Kasumi-1 (cell line): ENCODE data around the gene RBL2.
"Not testable (repeated sequence)": the region's sequence is repeated elsewhere in the genome, so short reads cannot be mapped to it uniquely, and the experiment has no call there.

Experiments
- DNase-seq, 2 experiments: peaks; one replicate each; lab custom pipeline; 2025; lab: John Stamatoyannopoulos, UW

The RBL2 gene, protein sequence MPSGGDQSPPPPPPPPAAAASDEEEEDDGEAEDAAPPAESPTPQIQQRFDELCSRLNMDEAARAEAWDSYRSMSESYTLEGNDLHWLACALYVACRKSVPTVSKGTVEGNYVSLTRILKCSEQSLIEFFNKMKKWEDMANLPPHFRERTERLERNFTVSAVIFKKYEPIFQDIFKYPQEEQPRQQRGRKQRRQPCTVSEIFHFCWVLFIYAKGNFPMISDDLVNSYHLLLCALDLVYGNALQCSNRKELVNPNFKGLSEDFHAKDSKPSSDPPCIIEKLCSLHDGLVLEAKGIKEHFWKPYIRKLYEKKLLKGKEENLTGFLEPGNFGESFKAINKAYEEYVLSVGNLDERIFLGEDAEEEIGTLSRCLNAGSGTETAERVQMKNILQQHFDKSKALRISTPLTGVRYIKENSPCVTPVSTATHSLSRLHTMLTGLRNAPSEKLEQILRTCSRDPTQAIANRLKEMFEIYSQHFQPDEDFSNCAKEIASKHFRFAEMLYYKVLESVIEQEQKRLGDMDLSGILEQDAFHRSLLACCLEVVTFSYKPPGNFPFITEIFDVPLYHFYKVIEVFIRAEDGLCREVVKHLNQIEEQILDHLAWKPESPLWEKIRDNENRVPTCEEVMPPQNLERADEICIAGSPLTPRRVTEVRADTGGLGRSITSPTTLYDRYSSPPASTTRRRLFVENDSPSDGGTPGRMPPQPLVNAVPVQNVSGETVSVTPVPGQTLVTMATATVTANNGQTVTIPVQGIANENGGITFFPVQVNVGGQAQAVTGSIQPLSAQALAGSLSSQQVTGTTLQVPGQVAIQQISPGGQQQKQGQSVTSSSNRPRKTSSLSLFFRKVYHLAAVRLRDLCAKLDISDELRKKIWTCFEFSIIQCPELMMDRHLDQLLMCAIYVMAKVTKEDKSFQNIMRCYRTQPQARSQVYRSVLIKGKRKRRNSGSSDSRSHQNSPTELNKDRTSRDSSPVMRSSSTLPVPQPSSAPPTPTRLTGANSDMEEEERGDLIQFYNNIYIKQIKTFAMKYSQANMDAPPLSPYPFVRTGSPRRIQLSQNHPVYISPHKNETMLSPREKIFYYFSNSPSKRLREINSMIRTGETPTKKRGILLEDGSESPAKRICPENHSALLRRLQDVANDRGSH

DNA sequence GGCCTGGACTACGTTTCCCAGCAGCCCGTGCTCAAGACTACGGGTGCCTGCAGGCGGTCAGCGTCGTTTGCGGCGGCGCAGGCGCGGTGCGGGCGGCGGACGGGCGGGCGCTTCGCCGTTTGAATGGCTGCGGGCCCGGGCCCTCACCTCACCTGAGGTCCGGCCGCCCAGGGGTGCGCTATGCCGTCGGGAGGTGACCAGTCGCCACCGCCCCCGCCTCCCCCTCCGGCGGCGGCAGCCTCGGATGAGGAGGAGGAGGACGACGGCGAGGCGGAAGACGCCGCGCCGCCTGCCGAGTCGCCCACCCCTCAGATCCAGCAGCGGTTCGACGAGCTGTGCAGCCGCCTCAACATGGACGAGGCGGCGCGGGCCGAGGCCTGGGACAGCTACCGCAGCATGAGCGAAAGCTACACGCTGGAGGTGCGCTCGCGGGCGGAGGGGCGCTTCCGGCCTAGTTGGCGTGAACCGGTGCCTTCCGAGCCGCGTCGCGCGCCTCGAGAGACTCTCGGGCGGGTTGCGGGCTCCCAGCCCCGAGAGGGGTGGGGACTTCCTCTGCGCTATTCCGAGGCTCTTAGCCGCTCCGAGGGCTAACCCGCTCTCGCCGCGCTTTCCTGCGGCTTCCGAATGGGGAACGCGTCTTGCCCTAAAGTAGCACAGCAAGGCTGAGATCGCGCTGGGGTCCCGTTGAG, at the start of gene RBL2:
TSS of gene RBL2 (plus strand) at position 95 of the 689 bp plus-strand sequence. CDS start at position 181, 86 bp downstream.
- peak; percentile 73 to 84 for DNase-seq

DNA sequence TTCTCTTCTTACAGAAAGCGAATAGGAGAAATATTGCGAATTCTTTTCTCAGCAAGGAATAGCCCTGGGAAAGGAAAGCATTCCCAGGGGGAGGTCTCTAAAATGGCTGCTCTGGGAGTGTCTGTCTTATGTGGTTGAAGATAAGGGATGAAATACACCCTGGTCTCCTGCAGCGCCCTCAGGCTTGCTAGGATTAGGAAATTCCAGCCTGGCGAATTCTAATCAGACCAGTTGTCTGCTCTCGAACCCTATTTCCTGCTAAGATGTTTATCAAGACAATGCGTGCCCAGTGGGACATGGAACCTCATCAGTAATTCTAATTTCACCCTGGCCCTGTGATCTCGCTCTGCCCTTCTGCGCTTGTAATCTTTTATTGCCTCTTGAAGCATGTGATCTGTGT, 49.7 kb upstream of the RBL2 start:
- not testable (repeated sequence) for DNase-seq

DNA sequence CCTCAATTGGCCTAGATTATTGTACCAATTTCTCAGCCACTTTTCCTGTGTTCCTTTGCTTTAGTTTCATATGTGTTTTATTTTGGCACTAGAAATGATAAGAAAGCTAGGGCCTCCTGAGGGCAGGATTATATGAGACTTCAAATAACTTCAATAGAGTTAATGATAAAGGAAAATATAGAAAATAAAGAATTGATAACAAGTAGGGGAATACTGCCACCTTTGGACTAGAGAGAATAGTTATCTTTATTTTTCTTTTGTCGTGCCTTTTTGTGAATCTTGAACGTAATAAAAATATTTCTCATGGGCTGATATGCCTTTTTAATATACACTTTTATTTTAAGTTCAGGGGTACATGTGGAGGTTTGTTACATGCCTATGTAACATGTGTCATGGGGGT, 29.3 kb upstream of the RBL2 start:
- no peak for DNase-seq

DNA sequence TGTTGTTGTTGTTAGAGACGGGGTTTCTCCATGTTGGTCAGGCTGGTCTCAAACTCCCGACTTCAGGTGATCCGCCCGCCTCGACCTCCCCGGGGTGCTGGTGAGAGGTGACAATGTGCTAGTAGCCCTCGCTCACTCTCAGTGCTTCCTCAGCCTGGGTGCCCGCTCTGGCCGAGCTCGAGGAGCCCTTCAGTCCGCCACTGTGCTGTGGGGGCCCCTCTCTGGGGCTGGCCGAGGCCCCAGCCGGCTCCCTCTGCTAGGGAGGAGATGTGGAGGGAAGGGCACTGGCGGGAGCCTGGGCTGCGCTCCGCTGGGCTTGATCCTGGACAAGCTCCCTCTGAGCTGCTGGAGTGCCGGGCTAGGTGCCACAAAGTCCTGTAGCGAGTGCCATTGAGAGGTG, 21.7 kb upstream of the RBL2 start:
- no peak for DNase-seq

DNA sequence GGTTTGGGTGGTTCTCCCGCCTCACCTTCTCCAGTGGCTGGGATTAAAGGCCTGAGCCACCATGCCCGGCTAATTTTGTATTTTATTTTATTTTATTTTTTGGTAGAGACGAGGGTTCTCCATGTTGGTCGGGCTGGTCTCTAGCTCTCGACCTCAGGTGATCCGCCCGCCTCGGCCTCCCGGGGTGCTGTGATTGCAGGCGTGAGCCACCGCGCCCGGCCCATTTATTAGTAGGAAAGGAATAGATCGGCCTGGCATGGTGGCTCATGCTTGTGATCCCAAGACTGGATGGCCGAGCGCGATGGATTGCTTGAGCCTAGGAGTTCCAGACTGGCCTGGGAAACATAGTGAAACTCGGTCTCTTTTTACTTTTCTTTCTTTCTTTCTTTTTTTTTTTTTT, 20.4 kb upstream of the RBL2 start:
- DNase-seq, result no peak

DNA sequence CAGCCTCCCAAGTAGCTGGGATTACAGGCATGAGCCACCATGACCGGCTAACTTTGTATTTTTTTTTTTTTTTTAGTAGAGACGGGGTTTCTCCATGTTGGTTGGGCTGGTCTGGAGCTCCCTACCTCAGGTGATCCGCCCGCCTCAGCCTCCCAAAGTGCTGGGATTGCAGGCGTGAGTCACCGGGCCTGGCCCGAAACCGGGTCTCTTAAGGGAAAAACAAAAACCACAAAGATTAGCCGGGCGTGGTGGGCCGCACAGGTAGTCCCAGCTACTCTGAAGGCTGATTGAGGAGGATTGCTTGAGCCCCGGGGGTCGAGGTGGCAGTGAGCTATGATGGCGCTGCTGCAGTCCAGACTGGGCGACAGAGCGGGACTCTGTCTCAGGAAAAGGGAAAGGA, 19.9 kb upstream of the RBL2 start:
- DNase-seq, result no peak

DNA sequence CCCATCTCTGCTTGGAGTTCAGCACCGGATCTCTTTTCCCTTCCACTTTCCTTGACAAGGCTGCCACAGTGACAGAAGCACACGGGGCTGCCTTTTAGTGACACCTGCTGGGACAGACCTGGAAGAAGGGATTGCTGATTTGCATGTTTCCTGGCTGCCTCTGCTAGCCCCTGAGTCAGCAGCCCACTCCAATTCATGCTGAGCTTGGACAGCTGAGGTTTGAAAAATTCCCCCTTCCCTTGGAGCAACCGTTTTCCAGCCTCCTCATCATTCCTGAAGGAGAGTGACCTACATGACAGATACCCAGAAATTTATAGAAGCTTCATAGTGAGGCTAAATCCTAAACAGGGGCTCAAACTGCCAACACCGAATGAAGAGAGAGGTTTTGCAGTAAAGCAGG, 18.8 kb upstream of the RBL2 start:
- no peak for DNase-seq

DNA sequence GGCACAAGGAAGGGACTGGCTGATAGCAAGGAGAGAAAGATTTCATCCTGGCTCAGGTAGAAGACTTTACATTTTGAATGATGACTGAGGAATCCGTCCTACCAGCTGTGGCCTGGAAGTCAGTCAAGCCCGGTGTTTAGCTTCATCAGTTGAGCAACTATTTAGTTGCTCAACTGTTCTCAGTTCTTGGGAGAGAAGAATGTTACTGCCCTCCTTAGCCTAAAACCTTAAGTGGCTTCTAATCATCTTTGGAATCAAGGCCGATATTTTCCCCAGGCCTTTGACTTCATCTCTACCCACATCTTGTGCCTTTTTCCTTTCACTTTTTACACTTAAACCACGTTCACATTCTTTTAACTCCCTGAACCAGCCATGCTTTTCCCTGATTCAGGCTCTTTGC, 17.3 kb upstream of the RBL2 start:
- no peak for DNase-seq

DNA sequence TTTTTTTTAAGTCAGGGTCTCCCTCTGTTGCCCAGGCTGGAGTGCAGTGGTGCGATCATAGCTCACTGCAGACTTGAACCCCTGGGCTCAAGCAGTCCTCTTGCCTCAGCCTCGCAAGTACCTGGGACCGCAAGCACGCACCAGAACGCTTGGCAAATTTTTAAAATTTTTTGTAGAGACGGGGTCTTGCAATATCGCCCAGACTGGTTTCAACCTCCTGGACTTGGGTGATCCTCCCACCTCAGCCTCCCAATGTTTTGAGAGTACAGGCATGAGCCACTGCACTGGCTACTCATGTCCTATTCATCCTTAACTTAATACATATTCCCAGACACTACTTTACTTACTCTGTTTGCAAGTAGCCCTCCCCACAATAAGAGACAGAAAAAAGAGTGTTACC, 16.3 kb upstream of the RBL2 start:
- DNase-seq, result no peak

DNA sequence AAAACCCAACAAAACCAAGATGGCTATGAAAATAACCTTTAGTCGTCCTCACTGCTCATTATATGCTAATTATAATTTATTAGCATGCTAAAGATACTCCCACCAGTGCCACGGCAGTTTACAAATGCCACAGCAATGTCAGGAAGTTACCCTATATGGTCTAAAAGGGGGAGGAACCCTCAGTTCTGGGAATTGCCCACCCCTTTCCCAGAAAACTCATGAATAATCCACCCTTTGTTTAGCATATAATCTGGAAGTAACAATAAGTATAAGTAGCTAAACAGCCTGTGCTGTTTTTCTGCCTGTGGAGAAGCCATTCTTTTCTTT, 14.9 kb upstream of the RBL2 start:
- not testable (repeated sequence) for DNase-seq

DNA sequence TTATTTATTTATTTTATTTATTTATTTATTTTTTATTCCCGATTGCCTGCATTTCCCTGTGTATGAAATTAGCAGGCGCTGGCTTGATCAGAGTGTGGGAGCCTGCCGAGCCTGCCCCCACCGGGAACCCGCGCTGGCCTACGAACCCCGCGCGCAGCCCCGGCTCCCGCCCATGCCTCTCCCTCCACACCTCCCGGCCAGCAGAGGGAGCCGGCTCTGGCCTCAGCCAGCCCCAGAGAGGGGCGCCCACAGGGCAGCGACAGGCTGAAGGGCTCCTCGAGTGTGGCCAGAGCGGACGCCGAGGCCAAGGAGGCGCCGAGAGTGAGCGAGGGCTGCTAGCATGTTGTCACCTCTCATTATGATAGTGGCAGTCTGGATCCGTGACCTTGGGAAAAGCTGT, 13.0 kb upstream of the RBL2 start:
- DNase-seq, result no peak

DNA sequence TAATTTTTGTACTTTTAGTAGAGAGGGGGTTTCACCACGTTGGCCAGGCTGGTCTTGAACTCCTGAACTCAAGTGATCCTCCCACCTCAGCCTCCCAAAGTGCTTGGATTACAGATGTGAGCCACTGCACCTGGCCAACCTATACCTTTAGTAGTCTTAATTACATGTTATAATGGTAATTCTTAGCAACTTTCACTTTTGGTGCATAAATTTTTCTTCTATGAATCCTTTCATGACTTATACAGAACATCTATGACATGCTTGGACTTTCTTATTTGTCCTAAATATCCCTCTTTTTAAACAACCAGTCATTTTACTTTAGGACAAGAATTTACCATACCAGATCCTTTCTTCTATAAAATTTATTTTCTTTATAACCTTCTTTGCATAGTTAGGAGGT, 10.3 kb upstream of the RBL2 start:
- DNase-seq, result not testable (repeated sequence)

DNA sequence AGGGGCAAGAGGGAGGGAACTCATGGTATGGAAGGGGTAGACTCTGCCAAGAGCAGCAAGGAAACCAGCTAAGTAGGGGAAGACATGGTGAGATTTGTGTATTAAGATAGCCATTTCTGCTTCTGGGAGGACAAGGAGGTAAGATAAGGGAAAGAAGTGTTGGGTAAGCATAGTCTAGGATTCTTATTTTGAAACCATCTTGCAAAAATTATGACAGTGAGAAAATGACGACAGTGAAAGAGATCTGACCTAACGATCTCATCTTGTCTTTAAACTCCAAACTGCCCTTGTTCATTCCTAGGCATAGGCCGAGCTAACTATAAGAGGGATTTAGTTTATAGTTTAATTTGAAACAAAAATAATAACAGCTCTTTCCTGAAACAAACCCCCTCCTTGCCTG, 5.6 kb upstream of the RBL2 start:
- no peak for DNase-seq

DNA sequence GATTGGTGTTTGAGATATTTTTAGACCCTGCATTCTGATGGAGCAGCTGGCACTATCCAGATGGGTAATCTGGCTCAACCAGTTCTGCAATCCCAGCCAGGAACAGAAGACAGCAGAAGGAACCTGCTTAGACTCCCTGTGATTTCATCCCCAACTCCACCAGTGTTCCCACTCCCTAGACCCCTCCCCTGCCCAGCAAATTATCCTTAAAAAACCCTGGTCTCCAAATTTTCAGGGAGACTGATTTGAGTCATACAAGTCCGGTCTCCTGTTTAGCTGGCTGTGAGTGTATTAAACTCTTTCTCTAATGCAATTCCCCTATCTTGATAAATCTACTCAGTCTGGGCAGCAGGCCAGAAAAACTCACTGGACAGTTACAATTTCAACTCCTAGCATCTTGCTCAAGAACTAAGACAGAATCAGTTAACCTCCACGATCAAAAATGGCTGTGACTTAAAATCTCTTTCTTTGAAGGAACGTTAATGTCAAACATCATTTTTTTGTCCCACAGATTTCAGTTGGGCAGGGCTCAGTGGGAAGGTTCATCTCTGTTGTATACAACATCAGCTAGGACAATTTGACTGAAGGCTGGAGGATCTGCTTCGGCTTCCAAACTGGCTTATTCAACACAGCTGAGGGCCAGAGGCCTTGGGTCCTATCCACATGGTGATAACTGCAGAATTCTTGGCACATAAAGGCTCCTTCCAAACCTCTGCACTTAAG, 4.9 kb upstream of the RBL2 start:
- no peak for DNase-seq

DNA sequence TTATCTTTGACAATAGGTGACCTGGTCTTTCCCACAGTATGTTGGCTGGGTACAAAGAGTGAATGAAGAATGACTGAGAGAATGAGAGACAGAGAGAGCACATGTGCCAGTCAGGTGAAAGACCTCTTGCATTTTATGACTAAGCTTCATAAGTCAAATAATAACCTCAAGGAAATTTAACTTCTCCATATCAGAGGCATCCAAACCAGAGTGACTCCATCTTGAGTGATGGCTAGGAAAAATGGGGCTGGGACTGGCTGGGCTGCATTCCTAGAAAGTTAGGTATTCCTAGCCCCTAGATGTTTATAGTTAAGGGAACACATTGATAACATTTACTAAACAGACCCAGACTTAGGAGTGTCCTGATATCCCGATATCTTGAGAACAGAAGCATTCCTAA, 3.9 kb upstream of the RBL2 start:
- DNase-seq, result no peak

DNA sequence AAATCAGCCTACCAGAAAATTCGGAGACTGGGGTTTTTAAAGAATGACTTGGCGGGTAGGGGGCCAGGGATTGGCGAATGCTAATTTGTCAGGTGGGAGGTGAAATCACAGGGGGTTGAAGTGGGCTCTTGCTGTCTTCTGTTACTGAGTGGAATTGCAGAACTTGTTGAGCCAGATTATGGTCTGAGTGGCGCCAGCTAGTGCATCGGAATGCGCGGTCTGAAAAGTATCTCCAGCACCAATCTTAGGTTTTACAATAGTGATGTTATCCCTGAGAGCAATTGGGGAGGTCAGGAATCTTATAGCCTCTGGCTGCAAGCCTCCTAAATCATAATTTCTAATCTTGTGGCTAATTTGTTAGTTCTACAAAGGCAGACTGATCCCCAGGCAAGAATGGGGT, 762 bp upstream of the RBL2 start:
- DNase-seq, result peak in 1 of 2 experiments; percentile 11

DNA sequence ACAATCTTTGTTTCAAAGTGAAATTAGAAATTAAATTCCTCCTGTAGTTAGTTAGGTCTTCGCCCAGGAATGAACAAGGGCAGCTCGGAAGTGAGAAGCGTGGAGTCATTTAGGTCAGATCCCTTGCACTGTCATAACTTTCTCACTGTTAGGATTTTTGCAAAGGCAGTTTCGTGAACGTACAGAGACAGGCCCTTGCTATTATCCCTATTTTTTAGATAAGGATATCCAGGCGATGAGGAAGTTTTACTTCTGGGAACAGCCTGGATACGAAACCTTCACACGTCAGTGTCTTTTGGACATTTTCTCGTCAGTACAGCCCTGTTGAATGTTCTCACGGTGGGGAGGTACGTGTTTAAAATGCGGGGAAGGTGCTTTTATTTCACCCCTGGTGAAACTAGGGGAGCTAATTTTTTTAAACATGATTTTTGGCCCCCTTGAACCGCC, 318 bp upstream of the RBL2 start:
- DNase-seq, result no peak

DNA sequence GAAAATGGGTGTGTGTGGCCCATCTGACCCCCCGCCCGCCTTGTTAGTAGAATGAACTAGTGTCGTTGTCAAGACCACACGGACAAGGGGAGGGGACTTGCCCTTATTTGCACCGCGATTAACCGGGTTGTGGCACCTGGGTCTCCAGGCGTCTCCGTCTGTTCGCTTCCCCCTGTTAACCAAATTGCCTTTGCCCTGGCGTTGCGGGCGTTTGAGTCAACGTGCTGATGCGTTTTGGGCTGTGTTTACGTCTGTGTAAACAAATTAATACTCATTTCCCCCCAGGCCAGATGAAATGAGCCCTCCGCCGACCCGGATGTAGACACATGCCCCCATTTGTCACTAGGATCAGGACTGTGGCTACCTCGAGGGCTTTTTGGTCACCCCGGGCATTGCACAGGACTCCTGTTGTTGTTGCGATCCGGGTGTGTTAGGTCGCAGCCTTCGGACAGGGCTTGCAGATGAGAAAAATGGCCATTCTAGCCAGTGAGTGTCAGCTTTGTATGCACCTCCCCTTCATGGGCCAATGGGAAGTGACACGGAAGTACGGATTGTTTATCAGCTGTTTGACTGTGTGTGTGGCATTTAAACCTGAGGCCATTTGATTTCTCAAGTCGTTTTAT, 906 bp downstream of the RBL2 start:
- peak; percentile 82 to 90 for DNase-seq

DNA sequence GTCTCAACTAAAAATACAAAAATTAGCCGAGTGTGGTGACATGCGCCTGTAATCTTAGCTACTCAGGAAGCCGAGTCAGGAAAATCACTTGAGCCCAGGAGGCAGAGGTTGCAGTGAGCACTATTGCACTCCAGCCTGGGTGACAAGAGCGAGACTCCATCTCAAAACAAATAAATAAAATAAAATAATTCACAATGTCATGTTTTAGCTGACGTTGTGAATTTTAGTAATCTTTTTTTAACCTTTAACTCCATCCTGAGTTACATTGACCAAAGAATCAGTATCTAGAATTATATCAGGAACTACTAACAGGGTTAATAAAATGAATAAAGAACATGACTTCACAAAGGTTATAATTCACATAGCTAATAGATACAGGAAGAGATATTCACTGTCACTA, 5.9 kb downstream of the RBL2 start:
- DNase-seq, result no peak

DNA sequence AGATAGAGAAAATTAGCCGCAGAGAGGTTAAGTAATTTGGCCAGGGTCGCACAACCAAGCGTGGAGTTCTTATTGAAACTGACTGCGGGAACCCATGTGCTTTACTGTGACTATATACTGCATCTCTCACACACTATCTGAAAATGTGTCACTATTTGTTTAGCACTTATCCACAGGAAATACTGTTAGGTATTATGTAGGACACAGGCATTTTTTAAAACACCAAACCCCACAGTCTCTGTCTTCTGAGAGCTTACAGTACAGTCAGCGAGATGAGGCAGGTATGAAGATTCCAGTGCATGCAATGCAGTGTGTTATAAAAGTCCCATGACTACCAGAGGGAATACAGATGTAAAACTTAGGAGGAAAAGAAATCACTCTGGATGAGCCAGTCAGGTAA, 11.3 kb downstream of the RBL2 start:
- no peak for DNase-seq

DNA sequence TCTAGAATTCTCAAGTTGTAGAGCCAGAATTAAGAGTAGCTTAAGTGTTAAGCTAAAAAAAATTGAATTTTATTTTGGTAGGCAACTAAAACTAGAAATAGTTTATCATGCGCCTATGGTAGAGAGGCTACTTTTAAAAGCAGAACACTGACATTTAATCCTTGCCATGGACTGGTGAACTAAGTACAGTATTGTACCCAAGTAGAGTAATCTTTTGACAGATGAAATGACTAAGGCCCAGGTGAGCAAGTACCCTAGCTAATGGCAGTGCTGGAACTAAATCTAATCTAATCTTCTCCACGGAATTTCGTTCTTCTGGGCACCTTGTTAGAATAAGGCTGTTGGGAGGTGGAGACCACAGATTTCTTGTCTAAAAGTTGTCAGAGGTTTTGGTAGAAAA, 11.8 kb downstream of the RBL2 start:
- no peak for DNase-seq
